ENCODE measurements around the gene LGALS1.

The LGALS1 gene

DNA sequence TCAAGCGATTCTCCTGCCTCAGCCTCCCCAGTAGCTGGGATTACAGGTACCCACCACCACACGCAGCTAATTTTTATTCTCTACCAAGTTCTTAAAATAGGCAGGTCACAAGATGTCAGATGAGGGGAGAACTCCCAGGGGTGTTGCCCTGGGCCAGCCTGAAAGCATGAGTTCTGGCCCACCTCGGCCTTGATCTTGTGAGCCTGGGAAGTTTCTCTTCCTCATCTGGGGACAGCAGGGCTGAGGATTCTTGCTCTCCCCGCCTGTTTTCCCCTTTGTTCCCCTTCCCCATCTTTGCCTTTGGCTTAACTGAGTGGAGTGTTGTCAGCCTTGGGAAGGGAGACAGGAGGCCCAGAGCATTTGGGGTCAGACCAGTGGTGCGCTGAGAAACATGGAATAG is 13.4 kb upstream of the LGALS1 start:
- DNase-seq (ENCODE audit: low spot score), result no peak

DNA sequence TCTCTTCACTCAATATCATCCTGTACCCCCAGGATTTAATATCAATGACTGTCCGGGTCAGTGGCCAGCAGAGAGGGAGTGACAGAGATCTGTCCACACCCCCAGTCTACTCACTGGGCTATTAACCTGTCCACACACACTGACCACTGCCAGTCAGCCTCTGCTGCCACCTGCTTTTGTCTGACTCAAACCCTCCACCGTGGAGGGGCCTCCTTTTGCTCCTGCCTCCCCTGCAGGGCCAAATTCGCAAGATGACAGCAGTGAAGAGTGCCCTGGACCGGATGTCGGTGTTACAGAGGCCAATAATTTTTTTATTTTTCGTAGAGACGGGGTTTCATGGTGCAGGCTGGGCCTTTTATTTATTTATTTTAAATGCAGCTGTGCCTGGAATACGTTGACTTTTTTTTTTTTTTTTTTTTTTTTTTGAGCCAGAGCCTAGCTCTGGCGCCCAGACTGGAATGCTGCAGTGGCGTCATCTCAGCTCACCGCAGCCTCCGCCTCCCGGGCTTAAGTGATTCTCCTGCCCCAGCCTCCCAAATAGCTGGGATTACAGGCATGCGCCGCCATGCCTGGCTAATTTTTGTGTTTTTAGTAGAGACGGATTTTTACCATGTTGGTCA is 11.8 kb upstream of the LGALS1 start:
- no peak for DNase-seq (ENCODE audit: low spot score)

DNA sequence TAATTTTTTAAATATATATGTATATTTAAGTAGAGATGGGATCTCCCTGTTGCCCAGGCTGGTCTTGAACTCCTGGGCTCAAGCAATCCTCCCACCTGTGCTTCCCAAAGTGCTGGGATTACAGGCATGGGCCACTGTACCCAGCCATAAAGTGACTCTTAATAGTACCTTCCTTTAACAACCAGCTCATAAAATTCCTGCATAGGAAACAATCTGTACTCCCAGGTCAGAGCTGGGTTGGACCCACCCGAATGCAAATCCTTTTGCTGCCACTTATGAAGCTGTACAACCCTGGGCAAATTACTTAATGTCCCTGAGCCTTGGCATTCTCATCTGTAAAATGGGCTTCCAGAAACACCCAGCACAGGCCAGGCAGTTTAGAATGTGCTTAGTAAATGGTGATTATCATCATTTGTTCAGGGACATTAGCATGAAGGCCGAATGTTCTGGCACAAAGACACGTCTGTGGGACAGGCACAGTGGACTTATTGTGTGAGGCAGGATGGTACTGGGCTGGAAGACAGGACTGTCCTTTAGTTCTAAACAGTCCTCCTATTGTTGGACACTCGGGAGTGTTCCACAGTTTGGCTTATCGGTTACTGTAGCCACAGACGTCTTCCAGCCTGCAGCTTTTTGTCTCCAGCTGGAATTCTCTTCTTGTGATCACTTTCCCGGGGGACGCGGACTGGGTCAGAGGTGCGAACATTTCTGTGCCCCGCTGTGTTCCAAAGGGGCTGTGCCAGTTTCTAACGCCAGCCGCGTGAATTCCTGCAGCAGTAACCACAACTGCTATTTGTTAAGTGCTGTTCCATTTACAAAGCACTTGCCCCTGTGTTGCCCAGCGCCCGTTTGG is 11.0 kb upstream of the LGALS1 start:
- DNase-seq (ENCODE audit: low spot score), result peak; percentile 97

DNA sequence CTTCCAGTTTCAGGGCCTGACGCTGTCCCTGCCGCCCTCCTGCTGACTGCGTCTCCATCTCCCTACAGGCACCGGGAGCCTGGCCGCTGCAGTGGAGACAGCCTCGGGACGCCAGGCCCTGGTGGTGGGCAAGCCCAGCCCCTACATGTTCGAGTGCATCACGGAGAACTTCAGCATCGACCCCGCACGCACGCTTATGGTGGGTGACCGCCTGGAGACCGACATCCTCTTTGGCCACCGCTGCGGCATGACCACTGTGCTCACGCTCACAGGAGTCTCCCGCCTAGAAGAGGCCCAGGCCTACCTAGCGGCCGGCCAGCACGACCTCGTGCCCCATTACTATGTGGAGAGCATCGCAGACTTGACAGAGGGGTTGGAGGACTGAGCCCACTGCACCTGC is 9.9 kb upstream of the LGALS1 start:
- no peak for DNase-seq (ENCODE audit: low spot score)

DNA sequence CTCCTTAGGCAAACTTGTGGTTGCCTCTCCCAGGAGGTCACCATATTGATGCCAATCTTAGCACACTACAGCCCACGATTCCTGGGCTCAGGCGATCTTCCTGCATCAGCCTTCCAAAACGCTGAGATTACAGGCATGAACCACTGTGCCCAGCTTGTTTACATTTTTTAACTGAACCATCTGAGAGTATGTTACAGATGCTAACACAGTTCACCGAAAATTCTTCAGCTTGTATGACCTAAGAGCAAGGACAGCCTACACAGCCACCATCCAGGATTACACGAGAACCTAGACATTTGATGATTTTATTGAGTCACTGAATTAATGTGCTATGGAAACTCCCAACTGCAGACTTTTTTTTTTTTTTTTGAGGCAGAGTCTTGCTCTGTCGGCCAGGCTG is 5.8 kb upstream of the LGALS1 start:
- no peak for DNase-seq (ENCODE audit: low spot score)

DNA sequence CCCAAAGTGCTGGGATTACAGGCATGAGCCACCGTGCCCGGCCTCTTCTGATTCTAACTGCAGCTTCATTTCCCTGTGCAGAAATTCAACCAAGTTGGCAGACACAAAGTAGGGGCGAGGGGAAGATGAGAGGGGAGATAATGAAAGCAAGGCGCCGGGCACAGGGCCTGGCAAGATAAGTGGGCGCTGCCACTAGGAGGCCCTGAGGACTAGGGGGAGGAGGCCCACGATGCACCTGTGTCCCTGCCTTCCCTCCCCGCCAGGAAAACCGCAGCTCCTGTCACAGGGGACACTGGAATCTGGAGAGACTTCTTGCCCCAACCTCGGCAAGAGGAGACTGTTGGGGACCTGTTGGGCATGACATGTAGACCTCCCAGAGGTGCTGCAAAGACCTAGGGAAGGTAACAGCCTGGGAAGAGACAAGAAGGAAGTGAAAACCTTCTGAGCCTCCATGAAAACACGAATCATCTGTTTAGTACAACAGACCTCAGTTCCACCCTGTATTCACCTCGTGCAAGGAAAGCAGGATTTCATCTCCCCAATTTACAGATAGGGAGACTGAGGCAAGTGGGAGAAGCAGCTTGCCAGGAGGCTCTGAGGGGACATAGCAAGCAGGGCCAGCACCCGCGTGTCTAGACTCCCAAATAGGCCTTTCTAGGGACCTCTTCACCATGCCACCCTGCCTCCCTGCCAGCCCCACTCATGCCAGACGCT is 3.1 kb upstream of the LGALS1 start:
- no peak for DNase-seq (ENCODE audit: low spot score)

DNA sequence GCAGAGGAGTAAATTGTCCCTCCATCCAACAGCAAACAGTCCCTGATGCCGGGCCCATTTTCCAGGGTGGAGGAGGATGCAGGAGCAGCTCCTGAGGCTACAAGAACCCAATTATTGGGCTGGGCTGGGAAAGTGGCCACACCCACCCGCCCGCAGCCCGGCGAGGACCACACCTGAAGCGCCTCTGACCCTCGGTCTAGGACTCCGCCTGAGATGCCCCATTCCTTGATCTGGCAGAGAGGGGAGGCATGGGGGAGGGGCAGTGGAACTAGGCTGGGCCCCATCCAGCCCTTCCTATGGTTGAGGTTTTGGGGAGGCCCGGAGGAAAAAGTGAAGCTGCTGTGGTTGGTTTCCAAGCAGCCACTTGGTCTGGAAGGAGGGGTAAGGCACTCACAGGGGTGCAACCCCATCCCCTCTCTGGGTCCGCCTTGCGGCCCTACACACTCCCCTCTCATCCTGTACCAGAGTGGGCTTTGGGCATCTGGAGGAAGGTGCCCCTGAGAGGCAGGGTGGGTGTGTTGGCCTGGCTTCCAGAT is 2.4 kb upstream of the LGALS1 start:
- DNase-seq (ENCODE audit: low spot score), result no peak

DNA sequence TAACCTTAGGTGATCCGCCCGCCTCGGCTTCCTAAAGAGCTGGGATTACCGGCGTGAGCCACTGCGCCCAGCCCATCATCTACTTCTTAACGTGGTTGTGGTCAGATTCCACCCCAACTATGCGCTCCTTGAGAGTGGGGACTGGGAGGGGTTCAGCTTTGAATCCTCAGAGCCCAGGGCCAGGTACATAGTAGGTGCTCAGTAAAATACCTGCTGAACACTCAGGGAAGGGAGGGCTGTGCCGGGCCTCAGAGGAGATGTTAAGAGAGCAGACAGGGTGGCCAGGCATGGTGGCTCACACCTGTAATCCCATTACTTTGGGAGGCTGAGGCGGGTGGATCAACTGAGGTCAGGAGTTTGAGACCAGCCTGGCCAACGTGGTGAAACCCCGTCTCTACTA is 1.2 kb upstream of the LGALS1 start:
- no peak for DNase-seq (ENCODE audit: low spot score)

DNA sequence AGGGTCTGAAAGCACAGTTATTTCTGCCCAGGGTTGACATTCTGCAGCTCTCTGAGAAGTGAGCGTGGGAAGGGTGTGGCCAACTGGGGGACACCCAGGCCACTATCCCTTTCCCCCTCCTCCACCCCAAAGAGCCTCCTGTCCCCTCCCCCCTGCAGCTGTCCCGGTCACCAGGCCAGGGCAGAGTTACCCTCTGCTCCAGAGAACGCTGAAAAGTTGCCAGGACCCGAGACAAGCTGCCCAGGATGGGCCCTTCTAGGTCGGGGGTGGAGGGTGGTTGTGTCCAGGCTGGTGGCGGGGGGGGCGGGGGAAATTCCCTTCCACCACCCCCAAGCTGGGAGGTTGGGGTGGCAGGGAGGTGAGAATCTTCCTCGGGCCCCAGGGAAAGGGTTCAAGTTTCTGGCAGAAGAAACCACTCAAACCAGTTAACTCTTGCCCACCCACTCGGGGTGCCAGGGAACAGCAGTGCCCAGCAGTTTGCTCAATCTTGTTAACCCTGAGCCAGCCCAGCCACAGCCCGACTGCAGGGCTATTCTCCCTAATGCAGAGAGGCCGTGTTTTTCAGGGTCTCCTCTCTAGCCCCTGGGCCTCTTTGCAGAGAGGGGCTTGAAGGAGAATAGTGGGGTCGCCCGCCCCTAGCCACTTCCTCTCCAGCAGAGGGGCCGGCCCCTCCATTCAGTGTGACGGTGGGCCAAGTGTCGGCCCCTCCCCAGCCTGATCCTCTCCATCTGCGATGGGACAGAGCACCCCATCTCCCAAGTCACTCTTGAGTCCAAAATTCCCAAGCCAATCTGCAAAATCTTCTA is 697 bp downstream of the LGALS1 start:
- no peak for DNase-seq (ENCODE audit: low spot score)

DNA sequence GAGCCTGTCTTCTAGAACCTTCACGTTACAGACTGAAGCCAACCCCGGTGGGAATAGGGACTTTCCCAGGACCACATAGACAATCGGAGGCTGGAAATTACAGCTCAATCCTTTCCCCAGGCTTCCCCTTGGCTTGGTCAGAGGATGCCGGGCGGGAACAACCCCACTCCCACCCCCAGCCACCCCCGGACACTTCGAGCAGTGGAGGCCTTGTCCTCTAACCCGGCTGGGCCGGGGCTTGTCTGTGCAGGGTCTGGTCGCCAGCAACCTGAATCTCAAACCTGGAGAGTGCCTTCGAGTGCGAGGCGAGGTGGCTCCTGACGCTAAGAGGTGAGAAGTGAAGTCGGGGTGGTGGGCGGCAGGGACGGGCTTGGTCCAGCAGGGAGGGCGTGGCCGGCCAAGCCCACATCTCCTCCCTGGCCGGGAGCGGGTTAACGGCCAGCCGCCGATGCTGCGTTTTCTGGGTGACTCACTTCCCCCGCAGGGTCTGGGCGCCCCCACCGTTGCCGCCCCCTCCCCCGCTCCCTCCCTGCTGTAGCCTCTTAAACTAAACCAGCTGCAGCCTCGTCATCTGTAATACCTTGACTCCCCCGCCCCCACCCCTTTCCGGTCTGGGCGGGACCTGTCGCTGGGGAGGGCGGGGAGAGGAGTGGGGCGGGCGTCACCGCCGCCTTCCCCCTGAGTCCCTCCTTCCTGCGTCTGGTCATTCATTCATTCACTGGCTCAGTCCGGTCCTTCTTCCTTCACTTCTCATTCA is 1.5 kb downstream of the LGALS1 start:
- DNase-seq (ENCODE audit: low spot score), result peak; percentile 49

DNA sequence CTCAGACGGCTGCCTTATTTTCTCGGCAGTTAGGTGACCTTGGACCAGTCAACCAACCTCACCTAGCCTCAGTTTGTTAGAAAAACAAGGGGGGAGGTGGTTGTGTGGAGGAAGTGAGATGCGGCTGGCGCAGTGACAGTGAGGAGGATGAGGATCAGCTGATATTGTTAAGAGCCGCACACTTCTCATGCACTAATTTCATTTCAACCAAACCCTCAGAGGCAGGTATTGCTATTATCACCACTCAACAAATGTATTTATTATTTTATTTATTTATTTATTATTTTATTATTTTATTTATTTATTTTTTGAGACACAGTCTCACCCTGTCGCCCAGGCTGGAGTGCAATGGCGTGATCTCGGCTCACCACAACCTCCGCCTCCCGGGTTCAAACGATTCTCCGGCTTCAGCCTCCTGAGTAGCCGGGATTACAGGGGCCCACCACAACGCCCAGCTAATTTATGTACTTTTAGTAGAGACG is 2.1 kb downstream of the LGALS1 start:
- no peak for DNase-seq (ENCODE audit: low spot score)

DNA sequence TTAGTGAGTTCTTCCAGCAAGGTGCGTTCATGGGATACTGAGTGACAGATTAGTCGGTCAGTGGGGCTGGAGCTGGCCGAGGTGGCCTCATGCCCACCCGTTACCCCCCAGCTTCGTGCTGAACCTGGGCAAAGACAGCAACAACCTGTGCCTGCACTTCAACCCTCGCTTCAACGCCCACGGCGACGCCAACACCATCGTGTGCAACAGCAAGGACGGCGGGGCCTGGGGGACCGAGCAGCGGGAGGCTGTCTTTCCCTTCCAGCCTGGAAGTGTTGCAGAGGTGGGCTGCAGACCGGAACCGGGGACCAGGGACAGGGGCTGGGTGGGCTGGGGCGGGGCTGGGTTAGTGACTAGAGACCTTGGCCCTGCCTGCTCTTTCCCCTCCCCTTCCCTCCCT is 2.9 kb downstream of the LGALS1 start:
- DNase-seq (ENCODE audit: low spot score), result no peak

DNA sequence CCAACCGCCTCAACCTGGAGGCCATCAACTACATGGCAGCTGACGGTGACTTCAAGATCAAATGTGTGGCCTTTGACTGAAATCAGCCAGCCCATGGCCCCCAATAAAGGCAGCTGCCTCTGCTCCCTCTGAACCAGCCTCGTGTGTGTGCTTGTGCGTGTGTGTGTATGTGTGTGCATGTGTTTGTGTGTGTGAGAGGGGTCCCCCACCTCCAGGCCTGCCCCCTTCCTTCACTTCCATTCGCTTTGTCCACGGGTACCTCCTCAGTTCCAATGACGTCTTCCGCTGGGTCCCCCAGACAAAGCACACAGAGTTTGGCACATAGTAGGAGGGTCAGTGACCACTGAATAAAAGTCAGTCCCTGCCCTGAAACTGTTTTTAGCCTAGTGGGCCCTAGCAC is 4.2 kb downstream of the LGALS1 start:
- DNase-seq (ENCODE audit: low spot score), result no peak

DNA sequence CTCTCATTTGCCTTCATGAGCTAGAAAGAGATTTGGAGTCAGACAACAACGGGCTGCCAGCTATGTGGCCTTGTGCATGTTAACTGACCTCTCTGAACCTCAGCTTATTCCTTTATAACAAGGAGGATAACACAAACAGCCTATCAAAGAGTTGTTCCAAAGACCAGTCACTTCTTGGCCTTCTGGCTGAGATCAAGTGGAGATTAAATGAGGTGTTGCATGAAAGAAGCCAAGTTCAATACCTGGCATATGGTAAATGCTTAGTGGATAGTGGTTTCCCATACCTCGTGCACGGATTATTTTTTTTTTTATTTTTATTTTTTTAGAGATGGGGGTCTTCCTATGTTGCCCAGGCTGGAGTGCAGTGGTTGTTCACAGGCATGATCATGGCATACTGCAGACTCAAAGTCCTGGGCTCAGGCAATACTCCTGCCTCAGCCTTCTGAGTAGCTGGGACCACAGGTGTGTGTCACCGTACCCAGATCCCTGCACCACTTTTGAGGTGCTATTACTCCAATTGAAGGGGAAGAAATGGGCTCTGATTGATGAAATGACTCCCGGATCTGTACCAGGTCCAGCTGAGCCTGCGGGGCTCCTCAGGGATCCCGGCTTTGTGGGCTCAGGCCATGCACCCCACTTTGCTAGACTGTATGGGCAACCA is 4.9 kb downstream of the LGALS1 start:
- DNase-seq (ENCODE audit: low spot score), result no peak

DNA sequence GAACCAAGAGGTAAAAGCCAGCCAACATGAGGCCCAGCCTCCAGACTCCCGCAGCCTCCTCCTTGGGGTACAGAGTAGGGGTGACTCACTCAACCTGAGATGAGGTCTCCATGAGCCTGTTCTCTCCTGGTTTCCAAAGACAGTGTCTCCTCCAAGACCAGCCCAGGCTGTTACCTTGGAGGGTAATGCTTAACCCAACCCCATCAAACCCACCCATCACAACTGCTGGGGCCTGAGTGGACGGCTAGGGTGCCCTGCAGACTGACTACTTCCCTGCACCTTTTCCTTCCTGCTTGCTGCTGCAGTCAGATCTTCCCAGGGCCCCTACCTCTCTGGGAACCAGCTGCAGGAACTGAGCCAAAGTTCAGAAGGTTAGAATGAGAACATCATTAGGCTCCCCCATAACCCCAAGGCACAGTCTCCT is 5.6 kb downstream of the LGALS1 start:
- no peak for DNase-seq (ENCODE audit: low spot score)

DNA sequence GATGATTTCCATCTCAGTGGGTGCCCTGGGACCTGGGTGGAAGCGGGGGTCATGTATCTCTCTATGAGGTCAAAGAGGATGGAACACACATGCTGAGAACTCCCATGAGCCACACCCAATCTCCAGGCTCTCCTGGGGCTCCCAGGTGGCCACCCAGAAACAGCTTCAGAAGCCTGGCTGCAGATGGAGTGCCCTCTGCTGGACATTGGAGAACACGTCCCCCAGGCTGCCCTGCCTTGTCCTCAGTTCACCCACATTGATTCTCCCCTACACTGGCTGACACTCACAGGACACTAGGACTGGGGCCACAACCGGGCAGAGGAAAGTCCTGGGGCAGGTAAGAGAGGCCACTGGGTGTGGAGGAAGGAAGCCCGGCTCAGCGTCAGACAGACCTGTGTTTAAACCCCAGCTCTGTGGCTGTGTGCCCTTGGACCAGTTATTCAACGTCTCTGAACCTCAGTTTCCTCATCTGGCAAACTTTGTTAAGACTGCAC is 6.2 kb downstream of the LGALS1 start:
- peak; percentile 81 for DNase-seq (ENCODE audit: low spot score)

DNA sequence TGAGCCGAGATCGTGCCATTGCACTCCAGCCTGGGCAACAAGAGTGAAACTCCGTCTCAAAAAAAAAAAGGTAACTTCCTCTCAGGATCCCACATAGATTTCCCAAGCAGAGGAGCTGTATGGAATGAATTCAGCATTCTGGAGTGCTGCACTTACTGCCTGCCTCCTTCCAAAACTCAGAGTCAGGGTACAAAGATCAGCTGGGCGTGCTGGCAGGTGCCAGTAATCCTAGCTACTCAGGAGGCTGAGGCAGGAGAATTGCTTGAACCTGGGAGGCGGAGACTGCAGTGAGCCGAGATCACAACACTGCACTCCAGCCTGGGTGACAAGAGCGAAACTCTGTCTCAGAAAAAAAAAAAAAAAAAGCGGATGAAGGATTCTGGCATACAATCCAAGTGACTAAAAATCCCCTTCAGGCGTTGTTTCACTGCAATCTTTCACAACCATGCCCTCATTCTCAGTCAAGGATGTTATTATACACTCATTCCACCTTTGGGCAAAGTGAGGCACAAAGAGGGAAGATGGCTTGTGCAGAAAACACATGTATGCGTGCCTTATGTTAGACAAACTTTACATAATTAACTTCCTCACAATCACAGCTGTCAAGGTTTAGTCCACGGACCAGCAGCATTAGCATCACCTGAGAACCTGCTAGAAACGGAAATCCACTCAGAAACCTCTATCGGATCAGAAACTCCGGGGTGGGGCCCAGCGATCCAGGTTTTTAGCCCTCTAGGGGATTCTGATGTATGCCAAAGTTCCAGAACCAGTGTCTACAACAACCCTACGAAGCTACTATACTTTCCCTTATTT is 9.6 kb downstream of the LGALS1 start:
- DNase-seq (ENCODE audit: low spot score), result no peak

DNA sequence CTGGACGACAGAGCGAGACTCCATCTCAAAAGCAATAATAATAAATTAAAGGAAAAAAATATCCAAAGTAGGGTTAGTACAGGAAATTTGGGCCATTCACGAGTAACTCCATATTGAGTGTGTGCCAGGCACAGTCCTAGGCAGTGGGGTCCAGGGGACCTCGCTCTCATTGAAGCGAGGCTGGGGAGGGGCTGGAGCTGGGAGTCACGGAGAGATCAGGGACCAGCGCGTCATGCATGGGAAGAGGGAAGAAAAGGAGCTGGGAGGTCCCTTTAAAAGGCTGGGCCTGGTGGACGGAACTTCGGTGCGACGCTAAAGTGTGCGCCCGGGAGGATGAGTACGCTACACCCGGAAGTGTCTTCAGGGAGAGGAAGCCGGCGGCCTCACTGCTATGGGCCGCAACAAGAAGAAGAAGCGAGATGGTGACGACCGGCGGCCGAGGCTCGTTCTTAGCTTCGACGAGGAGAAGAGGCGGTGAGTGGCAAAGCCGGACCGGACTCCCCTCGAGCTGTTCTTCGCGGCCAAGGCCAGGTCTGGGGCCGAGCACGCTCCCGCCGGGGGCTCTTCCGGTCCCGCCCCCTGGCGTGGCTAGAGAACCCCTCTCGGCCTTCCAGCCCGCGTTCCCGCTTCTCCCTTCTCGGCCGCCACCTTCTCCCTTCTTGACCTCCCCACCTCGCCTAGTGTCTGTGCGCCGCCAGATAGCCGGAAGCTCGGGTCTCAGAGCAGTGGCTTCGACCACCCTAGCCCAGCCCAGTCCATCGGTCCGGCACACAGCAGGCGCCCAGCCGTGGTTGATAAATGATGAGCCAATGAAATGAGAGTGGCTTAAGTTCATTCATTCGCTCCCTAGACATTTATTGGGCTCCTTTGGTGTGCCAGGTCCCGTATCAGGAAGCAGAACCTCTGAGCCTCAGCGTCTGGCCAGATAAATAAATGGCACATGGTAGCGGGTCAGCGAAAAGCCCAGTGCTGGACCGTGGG is 10.9 kb downstream of the LGALS1 start, which contains the start of gene NOL12:
Gene NOL12 (plus strand): TSS at position 342 of the 981 bp plus-strand sequence. CDS start 50 bp downstream, at position 392.
- peak; percentile 93 for DNase-seq (ENCODE audit: low spot score)

Data from Ammon's horn (tissue), 1 donor.